DOHH2 (cell line): ENCODE results near the gene JHY.

Source experiments
- H3F3A ChIP-seq: fragments of 200-600 bp; sonication (generic), shearing (Covaris generic); 2 replicates; pipeline ENCODE4 v1.6.0; 2016; ENCODE audit warnings: antibody characterized with exemption, mild to moderate bottlenecking; ENCODE audit not compliant: control insufficient read depth, insufficient read depth
- H3K27ac ChIP-seq: fragments of 200-600 bp; sonication (generic); 2 replicates; pipeline ENCODE4 v1.5.1; 2014; ENCODE audit warnings: low read depth, mild to moderate bottlenecking, low read length, moderate library complexity
- H3K27me3 ChIP-seq: fragments of 200-600 bp; sonication (generic); 2 replicates; pipeline ENCODE4 v1.6.1; 2014; ENCODE audit warnings: mild to moderate bottlenecking, low read length, mixed read lengths; ENCODE audit not compliant: control insufficient read depth
- H3K36me3 ChIP-seq: fragments of 200-600 bp; sonication (generic); 2 replicates; pipeline ENCODE4 v1.6.1; 2014; ENCODE audit warnings: mild to moderate bottlenecking, low read length, moderate library complexity, mixed read lengths; ENCODE audit not compliant: control insufficient read depth
- H3K4me1 ChIP-seq: fragments of 200-600 bp; sonication (generic); 2 replicates; pipeline ENCODE4 v1.6.1; 2014; ENCODE audit warnings: mild to moderate bottlenecking, low read length, mixed read lengths; ENCODE audit not compliant: control insufficient read depth
- H3K4me2 ChIP-seq: fragments of 200-600 bp; sonication (generic); 2 replicates; pipeline ENCODE4 v1.6.0; 2014; ENCODE audit warnings: mild to moderate bottlenecking, low read length, moderate library complexity
- H3K4me3 ChIP-seq: fragments of 200-600 bp; sonication (generic); 2 replicates; pipeline ENCODE4 v1.5.1; 2014; ENCODE audit warnings: mild to moderate bottlenecking, low read length, mixed read lengths
- H3K79me2 ChIP-seq: fragments of 200-600 bp; sonication (generic); 2 replicates; pipeline ENCODE4 v1.6.1; 2014; ENCODE audit warnings: mild to moderate bottlenecking, low read length, mixed read lengths; ENCODE audit not compliant: control insufficient read depth
- H3K9me2 ChIP-seq: fragments of 200-600 bp; sonication (generic); replicated peaks from 2 replicates; pipeline ENCODE4 v1.6.1; 2014; ENCODE audit warnings: mild to moderate bottlenecking, low read length, mixed read lengths; ENCODE audit not compliant: control insufficient read depth
- H3K9me3 ChIP-seq: fragments of 200-600 bp; sonication (generic); 2 replicates; pipeline ENCODE4 v1.6.1; 2014; ENCODE audit warnings: antibody characterized with exemption, low read length, mixed read lengths; ENCODE audit not compliant: control insufficient read depth, insufficient read depth
- H4K20me1 ChIP-seq: fragments of 200-600 bp; sonication (generic); 2 replicates; pipeline ENCODE4 v1.6.0; 2014; ENCODE audit warnings: low read depth, mild to moderate bottlenecking, antibody characterized with exemption, low read length, moderate library complexity; ENCODE audit not compliant: control insufficient read depth, insufficient read depth
- CTCF ChIP-seq: fragments of 200-600 bp; sonication (generic); IDR thresholded peaks from one replicate; pipeline ENCODE4 v1.5.1; 2014; ENCODE audit warnings: antibody characterized with exemption, mild to moderate bottlenecking, low read depth, low read length; ENCODE audit not compliant: poor library complexity, severe bottlenecking
- EZH2phosphoT487 ChIP-seq: fragments of 200-600 bp; sonication (generic); IDR thresholded peaks from 2 replicates; pipeline ENCODE4 v1.6.1; 2017; ENCODE audit warnings: borderline replicate concordance, mild to moderate bottlenecking, antibody characterized with exemption, low read length, moderate library complexity, mixed read lengths

JHY gene

GRCh38 chr11:122983438-122984185 is 101.1 kb downstream of the JHY start:
- Histone ChIP-seq H3K27me3 (peaks cover 20% of the 10 kb centered on the region), H3K4me3 (no peak overlapping the region), H3K79me2 (no peaks in the 10 kb centered on the region), H3K36me3 (no peaks in the 10 kb centered on the region), H3K4me1 (no peaks in the 10 kb centered on the region), H3K9me2 (no peaks in the 10 kb centered on the region), H3K4me2 (no peak overlapping the region), H3K27ac (no peak overlapping the region), H4K20me1 (no peaks in the 10 kb centered on the region), H3K9me3 (no peaks in the 10 kb centered on the region), H3F3A (no peaks in the 10 kb centered on the region)
- TF ChIP-seq CTCF (no peak), EZH2phosphoT487 (no peak)

- Histone ChIP-seq H3K4me3 (no peak overlapping the region), H3K9me3 (peaks cover under 1% of the 10 kb centered on the region; the same call in 1 of the 2 replicates), H4K20me1 (no peaks in the 10 kb centered on the region), H3K36me3 (no peaks in the 10 kb centered on the region), H3K27me3 (peaks cover 20% of the 10 kb centered on the region), H3F3A (no peaks in the 10 kb centered on the region), H3K4me2 (no peak overlapping the region), H3K27ac (no peak overlapping the region), H3K4me1 (no peaks in the 10 kb centered on the region), H3K9me2 (no peaks in the 10 kb centered on the region), H3K79me2 (no peaks in the 10 kb centered on the region)
- no peak for TF ChIP-seq EZH2phosphoT487
These were observed 101.8 kb downstream of the JHY start for GRCh38 chr11:122984186-122985011.

- Histone ChIP-seq H3K36me3 (no peaks in the 10 kb centered on the region), H3K27ac (no peak overlapping the region), H4K20me1 (no peaks in the 10 kb centered on the region), H3K9me3 (no peaks in the 10 kb centered on the region), H3K4me3 (no peak overlapping the region), H3K9me2 (no peaks in the 10 kb centered on the region), H3K4me2 (no peak overlapping the region), H3K4me1 (no peaks in the 10 kb centered on the region), H3K27me3 (no peaks in the 10 kb centered on the region), H3K79me2 (no peaks in the 10 kb centered on the region), H3F3A (no peaks in the 10 kb centered on the region)
- TF ChIP-seq CTCF (no peak), EZH2phosphoT487 (no peak)
These were observed 113.0 kb downstream of the JHY start for GRCh38 chr11:122995526-122995925.
